Activated naive CD4-positive, alpha-beta T cell treated with Interleukin-2 at 50 U/mL for 16 hours (primary cell): Measurements from ENCODE around the gene ARMH4.

Source experiments
- DNase-seq: peaks from one replicate; pipeline ENCODE4 v3.0.0-alpha.2; 2020

The ARMH4 gene

DNA sequence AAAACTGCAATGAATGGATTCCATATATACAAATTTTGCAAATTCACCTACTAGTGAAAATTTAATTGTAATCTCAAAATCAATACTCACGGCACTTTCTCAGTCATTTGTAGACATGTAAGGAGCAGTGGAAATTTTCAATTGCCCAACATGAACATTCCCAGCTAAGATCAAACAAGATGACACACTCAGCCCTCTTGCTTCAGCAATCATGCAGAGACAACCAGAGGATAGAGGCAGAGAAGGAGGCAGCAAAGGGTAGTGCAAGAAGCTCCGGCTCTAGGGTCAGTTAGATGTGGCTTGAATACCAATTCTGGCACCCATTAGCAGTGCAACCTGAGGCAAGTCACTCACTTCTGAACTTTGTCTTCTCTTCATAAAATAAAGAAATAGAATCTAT, 194.6 kb downstream of the ARMH4 start:
- DNase-seq, result no peak
